H1 (cell line): ENCODE results near the gene PAX5. TPM values are rescaled to one million over a fixed set of nuclear protein-coding genes. Genes with fewer than 3 reads are reported as not detected.
A peak's percentile ranks its signal among the peaks of the same experiment; 100 is the strongest.

Experiments
- ASH2L ChIP-seq: fragments of 200-600, 300-600 bp; sonication (generic); IDR thresholded peaks from one replicate; pipeline ENCODE4 v1.7.1; 2017; ENCODE audit warnings: low read length
- BACH1 ChIP-seq: IDR thresholded peaks from 2 replicates; pipeline ENCODE4 v1.6.1; 2012; ENCODE audit warnings: low read length, improper control_type of control experiment
- CEBPB ChIP-seq: IDR thresholded peaks from 2 replicates; pipeline ENCODE4 v1.6.1; 2012; ENCODE audit warnings: low read depth, low read length
- CHD1 ChIP-seq: IDR thresholded peaks from 2 replicates; pipeline ENCODE4 v1.6.1; 2012; ENCODE audit warnings: low read depth, low read length, improper control_type of control experiment
- CTCF ChIP-seq, 3 experiments: IDR thresholded peaks; 1 replicate in 2 of 3; 2 replicates in 1 of 3; pipeline versions ENCODE4 v1.5.1 to v1.6.1; 2011; ENCODE audit warnings: low read length in 3 of 3, mild to moderate bottlenecking in 3 of 3, inconsistent platforms in 2 of 3, low read depth in 1 of 3, moderate library complexity in 1 of 3; ENCODE audit not compliant: insufficient read depth in 1 of 3; ENCODE audit errors: control extremely low read depth in 1 of 3
- EGR1 ChIP-seq: IDR thresholded peaks from 2 replicates; pipeline ENCODE4 v1.6.1; 2011; ENCODE audit warnings: low read depth, low read length, borderline replicate concordance
- EP300 ChIP-seq, 2 experiments: IDR thresholded peaks; 1 replicate in 1 of 2; 2 replicates in 1 of 2; pipeline ENCODE4 v1.6.1; 2011 to 2012; ENCODE audit warnings: low read depth in 2 of 2, low read length in 2 of 2, mild to moderate bottlenecking in 2 of 2, borderline replicate concordance in 1 of 2, inconsistent platforms in 1 of 2, moderate library complexity in 1 of 2
- JUN ChIP-seq: IDR thresholded peaks from 2 replicates; pipeline ENCODE4 v1.6.1; 2011; ENCODE audit warnings: low read depth, mild to moderate bottlenecking, improper control_type of control experiment, low read length
- JUND ChIP-seq: IDR thresholded peaks from 2 replicates; pipeline ENCODE4 v1.6.1; 2011; ENCODE audit warnings: mild to moderate bottlenecking, improper control_type of control experiment, low read length
- KDM4A ChIP-seq: IDR thresholded peaks from one replicate; pipeline ENCODE4 v1.7.1; 2012; ENCODE audit warnings: low read depth, mild to moderate bottlenecking, moderate library complexity, low read length, inconsistent platforms; ENCODE audit not compliant: severe bottlenecking
- MAX ChIP-seq: IDR thresholded peaks from 2 replicates; pipeline ENCODE4 v1.6.1; 2012; ENCODE audit warnings: inconsistent platforms
- RAD21 ChIP-seq, 2 experiments: IDR thresholded peaks in 1 of 2; conservative IDR thresholded peaks in 1 of 2; 2 replicates each; pipeline ENCODE4 v1.6.1; 2011; ENCODE audit warnings: low read depth in 2 of 2, low read length in 2 of 2, improper control_type of control experiment in 1 of 2, inconsistent platforms in 1 of 2, mild to moderate bottlenecking in 1 of 2, moderate library complexity in 1 of 2
- RBBP5 ChIP-seq: IDR thresholded peaks from 2 replicates; pipeline ENCODE4 v1.7.1; 2012; ENCODE audit warnings: low read depth, mild to moderate bottlenecking, inconsistent platforms, low read length, moderate library complexity, borderline replicate concordance
- RXRA ChIP-seq: IDR thresholded peaks from 2 replicates; pipeline ENCODE4 v1.6.1; 2011; ENCODE audit warnings: low read depth, mild to moderate bottlenecking, low read length, moderate library complexity; ENCODE audit not compliant: insufficient read depth
- SIN3A ChIP-seq, 2 experiments: IDR thresholded peaks in 1 of 2; conservative IDR thresholded peaks in 1 of 2; 2 replicates each; pipeline ENCODE4 v1.6.1; 2011 to 2012; ENCODE audit warnings: low read length in 2 of 2, improper control_type of control experiment in 1 of 2, low read depth in 1 of 2, mild to moderate bottlenecking in 1 of 2
- SP2 ChIP-seq: IDR thresholded peaks from 2 replicates; pipeline ENCODE4 v1.6.1; 2012; ENCODE audit warnings: mild to moderate bottlenecking, low read length, inconsistent platforms
- SUZ12 ChIP-seq: fragments of 200-600 bp; sonication (generic); IDR thresholded peaks from 2 replicates; pipeline ENCODE4 v1.6.1; 2012; ENCODE audit warnings: mild to moderate bottlenecking, inconsistent platforms, low read length, moderate library complexity, mixed read lengths
- TAF1 ChIP-seq: IDR thresholded peaks from 2 replicates; pipeline ENCODE4 v1.6.1; 2011; ENCODE audit warnings: mild to moderate bottlenecking, low read depth, low read length
- TCF12 ChIP-seq: IDR thresholded peaks from 2 replicates; pipeline ENCODE4 v1.6.1; 2011; ENCODE audit warnings: low read depth, mild to moderate bottlenecking, low read length
- polyA plus RNA-seq, 7 experiments: library from polyadenylated mRNA; depleted of rRNA in 3 of 7; stranded (reverse) in 5 of 7; unstranded in 2 of 7; fragments of >200 nt in 5 of 7; fragments of 200-250 nt in 2 of 7; gene quantifications; 1 replicate in 5 of 7; 2 replicates in 1 of 7; 4 replicates in 1 of 7; pipeline versions ENCODE4 v1.2.1 to v1.2.3, GENCODE V29; 2011 to 2013; ENCODE audit warnings: missing spikeins in 2 of 7, mixed read lengths in 2 of 7
- total RNA-seq: library from RNA; stranded (reverse); fragmentation: NEBNext Ultra II Directional; extraction: Animal tissue kit (Norgen Biotek cat#: 25700); gene quantifications from 2 replicates; pipeline ENCODE4 v1.2.1, GENCODE V29; 2021

The PAX5 gene
- total and polyA plus RNA-seq, 2 of the 8 experiments (the other 6 are each of a cell fraction or from before 2014, with no cell fraction given): 0.29 to 0.43 TPM

- no peak for TF ChIP-seq EP300 (IDR thresholded peaks at IDR 0.05; ENCODE audit: borderline replicate concordance in 1 of 2, low read depth in 2 of 2, low read length in 2 of 2)
- TF ChIP-seq JUN: no peak
- TF ChIP-seq SUZ12: peak; percentile 44; the same call in 1 of the 2 replicates
- no peak for TF ChIP-seq BACH1
- TF ChIP-seq JUND: no peak
- no peak for TF ChIP-seq CTCF (IDR thresholded peaks at IDR 0.05; ENCODE audit: control extremely low read depth in 1 of 3, insufficient read depth in 1 of 3, low read depth in 1 of 3, low read length in 3 of 3)
- no peak for TF ChIP-seq TAF1
- TF ChIP-seq SIN3A (conservative IDR thresholded peaks at IDR 0.05 in 1 of 2, IDR thresholded peaks at IDR 0.05 in 1 of 2; ENCODE audit: low read depth in 1 of 2, low read length in 2 of 2): peak in 1 of 2 experiments; percentile 42; a peak in 1 of 4 replicates
- TF ChIP-seq RAD21 (IDR thresholded peaks at IDR 0.05 in 1 of 2, conservative IDR thresholded peaks at IDR 0.05 in 1 of 2; ENCODE audit: low read depth in 2 of 2, low read length in 2 of 2): no peak
- no peak for TF ChIP-seq TCF12
- no peak for TF ChIP-seq RXRA
- TF ChIP-seq EGR1: no peak
- peak; percentile 15 for TF ChIP-seq ASH2L
- no peak for TF ChIP-seq SP2
- TF ChIP-seq KDM4A: no peak
- TF ChIP-seq CEBPB: no peak
- TF ChIP-seq CHD1: no peak
- no peak for TF ChIP-seq RBBP5
- no peak for TF ChIP-seq MAX
Measured at GRCh38 chr9:36818965-36819870, 214.8 kb downstream of the PAX5 start (continued).
